ENCODE measurements around the gene DAD1. TPM values are rescaled to one million over a fixed set of nuclear protein-coding genes. Genes with fewer than 3 reads are reported as not detected.
"Not testable (repeated sequence)": the region's sequence is repeated elsewhere in the genome, so short reads cannot be mapped to it uniquely, and the experiment has no call there.

The DAD1 gene
- total RNA-seq, 2 donors from 2014 or later = 176 to 193 TPM

GRCh38 chr14:22544881-22545420 is 44.1 kb downstream of the DAD1 start:
- 68 to 73% methylated on average over 7 to 8 of the region's 8 CpGs for WGBS, 2 experiments (ENCODE audit: insufficient coverage in 1 of 2, insufficient read length in 1 of 2)
- Mint-ChIP-seq H3K27ac (no peak overlapping the region), H3K27me3 (ENCODE audit: insufficient read depth) (no peaks in the 10 kb centered on the region), H3K4me1 (peaks cover 34% of the 10 kb centered on the region), H3K36me3 (ENCODE audit: low read depth) (no peaks in the 10 kb centered on the region), H3K9me3 (no peaks in the 10 kb centered on the region), H3K4me3 (no peak overlapping the region)
- no peak for DNase-seq
- TF ChIP-seq, protein P1, sequence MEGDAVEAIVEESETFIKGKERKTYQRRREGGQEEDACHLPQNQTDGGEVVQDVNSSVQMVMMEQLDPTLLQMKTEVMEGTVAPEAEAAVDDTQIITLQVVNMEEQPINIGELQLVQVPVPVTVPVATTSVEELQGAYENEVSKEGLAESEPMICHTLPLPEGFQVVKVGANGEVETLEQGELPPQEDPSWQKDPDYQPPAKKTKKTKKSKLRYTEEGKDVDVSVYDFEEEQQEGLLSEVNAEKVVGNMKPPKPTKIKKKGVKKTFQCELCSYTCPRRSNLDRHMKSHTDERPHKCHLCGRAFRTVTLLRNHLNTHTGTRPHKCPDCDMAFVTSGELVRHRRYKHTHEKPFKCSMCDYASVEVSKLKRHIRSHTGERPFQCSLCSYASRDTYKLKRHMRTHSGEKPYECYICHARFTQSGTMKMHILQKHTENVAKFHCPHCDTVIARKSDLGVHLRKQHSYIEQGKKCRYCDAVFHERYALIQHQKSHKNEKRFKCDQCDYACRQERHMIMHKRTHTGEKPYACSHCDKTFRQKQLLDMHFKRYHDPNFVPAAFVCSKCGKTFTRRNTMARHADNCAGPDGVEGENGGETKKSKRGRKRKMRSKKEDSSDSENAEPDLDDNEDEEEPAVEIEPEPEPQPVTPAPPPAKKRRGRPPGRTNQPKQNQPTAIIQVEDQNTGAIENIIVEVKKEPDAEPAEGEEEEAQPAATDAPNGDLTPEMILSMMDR (conservative IDR thresholded peaks at IDR 0.05) = no peak
- Histone ChIP-seq H3K27ac (ENCODE audit: low read depth, low read length) (no peak overlapping the region), H3K9me3 (ENCODE audit: control insufficient read depth, low read length) (no peaks in the 10 kb centered on the region), H3K27me3 (ENCODE audit: control insufficient read depth, insufficient read depth, low read length, poor library complexity, severe bottlenecking) (no peaks in the 10 kb centered on the region), H3K9ac (ENCODE audit: extremely low read depth, low read length, poor library complexity, severe bottlenecking) (no peak overlapping the region), H3K4me1 (ENCODE audit: control insufficient read depth, insufficient read depth, low read length) (peaks cover 20% of the 10 kb centered on the region), H3K4me3 (ENCODE audit: low read length) (no peak overlapping the region), H3K36me3 (ENCODE audit: control insufficient read depth, insufficient read depth, low read length) (no peaks in the 10 kb centered on the region)

- no peak overlapping the region for H3K27ac Mint-ChIP-seq
- WGBS, 2 experiments (ENCODE audit: insufficient coverage in 1 of 2, insufficient read length in 1 of 2) = 100% methylated on average over 2 of the region's 2 CpGs
These were observed 44.6 kb downstream of the DAD1 start for GRCh38 chr14:22544406-22544805.

DNA sequence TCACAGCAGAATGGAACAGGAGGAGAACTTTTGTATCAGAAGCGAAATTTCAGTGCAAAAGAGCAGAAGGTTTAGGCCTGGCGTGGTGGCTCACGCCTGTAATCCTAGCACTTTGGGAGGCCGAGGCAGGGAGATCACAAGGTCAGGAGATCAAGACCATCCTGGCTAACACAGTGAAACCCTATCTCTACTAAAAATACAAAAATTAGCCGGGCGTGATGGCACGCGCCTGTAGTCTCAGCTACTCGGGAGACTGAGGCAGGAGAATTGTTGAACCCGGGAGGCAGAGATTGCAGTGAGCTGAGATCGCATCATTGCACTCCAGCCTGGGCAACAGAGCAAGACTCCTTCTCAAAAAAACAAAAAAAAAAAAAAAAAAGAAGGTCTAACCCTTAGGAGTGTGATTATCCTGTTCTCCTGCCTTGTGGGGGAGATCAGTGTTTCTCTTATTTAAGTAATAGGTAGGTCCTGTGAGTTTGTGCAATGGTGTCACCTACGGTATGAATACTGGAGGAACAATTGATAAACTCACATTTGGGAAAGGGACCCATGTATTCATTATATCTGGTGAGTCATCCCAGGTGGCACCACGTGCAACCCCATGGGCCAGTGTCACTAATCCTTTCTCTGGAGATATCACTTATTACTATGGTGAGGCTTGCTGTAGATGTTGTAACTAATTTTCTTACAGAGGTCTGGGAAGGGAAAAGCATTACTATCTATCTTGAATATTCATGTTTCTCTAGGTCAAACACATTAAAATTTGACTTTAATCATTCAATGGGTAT is 45.3 kb downstream of the DAD1 start:
- not testable (repeated sequence) for H3K9me3 ChIP-seq (ENCODE audit: control insufficient read depth, low read length); H3K4me3 Mint-ChIP-seq; H3K27me3 Mint-ChIP-seq (ENCODE audit: insufficient read depth); H3K27ac ChIP-seq (ENCODE audit: low read depth, low read length); H3K36me3 Mint-ChIP-seq (ENCODE audit: low read depth); H3K27ac Mint-ChIP-seq; H3K27me3 ChIP-seq (ENCODE audit: control insufficient read depth, insufficient read depth, low read length, poor library complexity, severe bottlenecking); H3K36me3 ChIP-seq (ENCODE audit: control insufficient read depth, insufficient read depth, low read length); H3K9me3 Mint-ChIP-seq; DNase-seq; H3K9ac ChIP-seq (ENCODE audit: extremely low read depth, low read length, poor library complexity, severe bottlenecking); H3K4me3 ChIP-seq (ENCODE audit: low read length)
- peaks cover 33% of the 10 kb centered on the region for H3K4me1 Mint-ChIP-seq
- WGBS, 2 experiments (ENCODE audit: insufficient coverage in 1 of 2, insufficient read length in 1 of 2) = 93 to 96% methylated on average over 5 to 13 of the region's 13 CpGs
- peaks cover 20% of the 10 kb centered on the region for H3K4me1 ChIP-seq (ENCODE audit: control insufficient read depth, insufficient read depth, low read length)

More at GRCh38 chr14:22544406-22544805, 44.6 kb downstream of the DAD1 start:
- Mint-ChIP-seq H3K27me3 (ENCODE audit: insufficient read depth) (no peaks in the 10 kb centered on the region), H3K4me1 (peaks cover 33% of the 10 kb centered on the region), H3K4me3 (no peak overlapping the region), H3K36me3 (ENCODE audit: low read depth) (no peaks in the 10 kb centered on the region), H3K9me3 (no peaks in the 10 kb centered on the region)
- Histone ChIP-seq H3K27me3 (ENCODE audit: control insufficient read depth, insufficient read depth, low read length, poor library complexity, severe bottlenecking) (no peaks in the 10 kb centered on the region), H3K9me3 (ENCODE audit: control insufficient read depth, low read length) (no peaks in the 10 kb centered on the region), H3K36me3 (ENCODE audit: control insufficient read depth, insufficient read depth, low read length) (no peaks in the 10 kb centered on the region), H3K4me3 (ENCODE audit: low read length) (no peak overlapping the region), H3K4me1 (ENCODE audit: control insufficient read depth, insufficient read depth, low read length) (peaks cover 20% of the 10 kb centered on the region), H3K27ac (ENCODE audit: low read depth, low read length) (no peak overlapping the region), H3K9ac (ENCODE audit: extremely low read depth, low read length, poor library complexity, severe bottlenecking) (no peak overlapping the region)
- TF ChIP-seq, protein P1 (conservative IDR thresholded peaks at IDR 0.05) = no peak
- no peak for DNase-seq

All from endodermal cell (in vitro differentiated cells).